DMS53 (cell line): ENCODE measurements around the gene RERGL.
"Not testable (repeated sequence)": the region's sequence is repeated elsewhere in the genome, so short reads cannot be mapped to it uniquely, and the experiment has no call there.

Experiments
- DNase-seq: peaks from one replicate; lab custom pipeline; 2025; lab: John Stamatoyannopoulos, UW

The RERGL gene

GRCh38 chr12:18090093-18090492 lies at the start of gene RERGL:
RERGL (minus strand) TSS chr12:18090193; CDS start chr12:18090140, 53 bp downstream.
- no peak for DNase-seq

GRCh38 chr12:18139254-18139653 lies 49.3 kb upstream of the RERGL start:
- DNase-seq: no peak

GRCh38 chr12:18135509-18135908 lies 45.5 kb upstream of the RERGL start:
- DNase-seq: no peak

- DNase-seq: no peak
Measured at GRCh38 chr12:18135086-18135485, 45.1 kb upstream of the RERGL start.

- no peak for DNase-seq
Measured at GRCh38 chr12:18130851-18131250, 40.9 kb upstream of the RERGL start.

- DNase-seq: no peak
Measured at GRCh38 chr12:18123707-18124106, 33.7 kb upstream of the RERGL start.

GRCh38 chr12:18120899-18121298 lies 30.9 kb upstream of the RERGL start:
- no peak for DNase-seq

- peak; percentile 84 for DNase-seq
Measured at GRCh38 chr12:18108611-18109010, 18.6 kb upstream of the RERGL start.

GRCh38 chr12:18103624-18104023 lies 13.6 kb upstream of the RERGL start:
- DNase-seq: no peak

- peak; percentile 37 for DNase-seq
Measured at GRCh38 chr12:18101043-18101442, 11.1 kb upstream of the RERGL start.

GRCh38 chr12:18084080-18084479 lies 5.9 kb downstream of the RERGL start:
- no peak for DNase-seq

- DNase-seq: peak; percentile 28
Measured at GRCh38 chr12:18079541-18080246, 10.3 kb downstream of the RERGL start.

GRCh38 chr12:18074001-18074400 lies 16.0 kb downstream of the RERGL start:
- DNase-seq: peak; percentile 85

GRCh38 chr12:18072723-18073122 lies 17.3 kb downstream of the RERGL start:
- no peak for DNase-seq

- no peak for DNase-seq
Measured at GRCh38 chr12:18071336-18071735, 18.7 kb downstream of the RERGL start.

GRCh38 chr12:18068355-18068754 lies 21.6 kb downstream of the RERGL start:
- no peak for DNase-seq

- DNase-seq: peak; percentile 22
Measured at GRCh38 chr12:18066666-18067065, 23.3 kb downstream of the RERGL start.

GRCh38 chr12:18062867-18063266 lies 27.1 kb downstream of the RERGL start:
- not testable (repeated sequence) for DNase-seq

GRCh38 chr12:18057051-18057450 lies 32.9 kb downstream of the RERGL start:
- no peak for DNase-seq

GRCh38 chr12:18054925-18055619 lies 34.9 kb downstream of the RERGL start:
- DNase-seq: peak; percentile 89

- DNase-seq: no peak
Measured at GRCh38 chr12:18045446-18045992, 44.5 kb downstream of the RERGL start.

- not testable (repeated sequence) for DNase-seq
Measured at GRCh38 chr12:18040060-18040742, 49.8 kb downstream of the RERGL start.
